GM19193 (cell line): ENCODE data around the gene VPS41.
A peak's percentile ranks its signal among the peaks of the same experiment; 100 is the strongest.

Source experiments
- POLR2A ChIP-seq: IDR thresholded peaks from 4 replicates; pipeline ENCODE4 v1.6.1; 2011; ENCODE audit not compliant: insufficient read depth, insufficient read length; ENCODE audit errors: extremely low read depth

Gene VPS41

DNA sequence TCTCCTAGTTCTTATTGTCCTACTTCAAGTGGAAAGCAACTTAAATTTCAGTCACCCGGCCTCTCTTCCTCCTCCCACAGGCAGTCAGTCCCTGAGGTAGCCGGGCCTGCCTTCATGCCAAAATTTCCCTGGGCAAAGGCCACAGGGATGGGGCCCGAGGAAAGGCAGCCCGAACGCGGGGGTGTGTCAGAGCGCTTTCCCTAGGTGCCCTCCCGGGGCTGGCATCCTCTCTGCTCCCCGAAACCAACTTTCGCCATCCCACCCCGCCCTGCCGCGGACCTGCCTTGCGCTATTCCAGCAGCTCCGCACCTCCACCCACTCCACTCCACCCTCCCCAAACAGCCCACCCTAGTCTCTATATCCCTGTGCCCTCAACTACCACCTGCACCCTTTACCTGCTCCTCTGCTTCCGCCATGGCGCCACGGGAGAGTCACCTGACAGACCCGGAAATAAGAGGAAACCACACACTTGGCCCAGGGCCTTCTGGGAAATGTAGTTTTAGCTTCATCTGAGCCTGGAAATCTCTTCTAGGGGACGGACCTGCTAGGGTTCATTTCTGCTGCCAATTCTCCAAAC is at the start of gene VPS41:
VPS41 (minus strand) TSS at position 433 of the 577 bp plus-strand sequence; CDS start at position 416, 17 bp downstream.
- TF ChIP-seq POLR2A, result peak; percentile 75

DNA sequence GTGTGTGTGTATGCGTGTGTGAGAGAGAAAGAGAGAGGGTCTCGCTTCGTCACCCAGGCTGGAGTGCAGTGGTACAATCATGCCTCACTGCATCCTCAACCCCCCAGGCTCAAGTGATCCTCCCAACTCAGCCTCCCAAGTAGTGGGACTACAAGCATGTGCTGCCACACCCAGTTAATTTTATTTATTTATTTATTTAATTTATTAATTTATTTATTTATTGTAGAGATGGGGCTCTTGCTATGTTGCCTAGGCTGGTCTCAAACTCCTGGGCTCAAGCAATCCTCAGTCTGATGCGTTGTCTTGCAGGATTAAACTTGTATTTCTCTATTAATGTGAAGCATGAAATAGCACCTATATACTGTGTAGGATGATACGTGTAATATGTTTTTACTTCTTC is 46.9 kb upstream of the VPS41 start:
- no peak for TF ChIP-seq POLR2A

DNA sequence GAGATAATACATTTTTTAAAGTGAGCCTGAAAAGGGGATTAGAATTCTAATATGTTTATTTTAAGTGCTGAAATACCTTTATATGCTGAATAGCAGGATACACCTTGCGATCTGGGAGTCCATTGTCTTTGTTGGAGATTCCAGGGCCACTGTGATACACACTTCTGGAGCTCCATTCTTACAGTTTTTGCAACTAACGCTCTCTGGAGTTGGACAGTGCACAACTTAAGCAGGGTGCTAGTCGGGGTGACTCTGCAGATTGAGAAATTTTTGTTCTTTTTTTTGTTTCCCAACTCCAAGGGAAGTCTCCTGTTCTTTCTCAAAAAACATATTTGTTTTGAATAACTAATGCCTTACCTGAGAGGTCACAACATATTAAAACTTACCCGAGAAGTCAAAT is 45.0 kb upstream of the VPS41 start:
- no peak for TF ChIP-seq POLR2A

DNA sequence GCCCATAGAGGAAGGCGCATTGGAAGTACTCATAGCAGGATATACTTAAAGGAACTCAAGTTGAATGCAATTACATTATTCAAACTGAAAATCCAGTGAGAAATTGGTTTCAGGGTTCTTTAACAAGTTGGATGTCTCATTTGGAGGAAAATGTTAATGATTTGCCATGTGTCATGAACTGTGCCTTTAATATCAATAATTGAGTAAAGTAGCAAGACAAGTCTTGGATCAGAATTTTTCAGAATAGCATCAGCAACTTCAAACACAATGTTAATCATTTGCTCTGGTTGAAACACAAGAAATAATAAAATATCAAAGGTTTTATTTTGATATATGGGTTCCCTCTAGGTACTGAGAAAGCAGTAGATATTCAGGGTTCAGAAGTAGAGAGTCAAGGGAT is 44.2 kb upstream of the VPS41 start:
- TF ChIP-seq POLR2A, result no peak

DNA sequence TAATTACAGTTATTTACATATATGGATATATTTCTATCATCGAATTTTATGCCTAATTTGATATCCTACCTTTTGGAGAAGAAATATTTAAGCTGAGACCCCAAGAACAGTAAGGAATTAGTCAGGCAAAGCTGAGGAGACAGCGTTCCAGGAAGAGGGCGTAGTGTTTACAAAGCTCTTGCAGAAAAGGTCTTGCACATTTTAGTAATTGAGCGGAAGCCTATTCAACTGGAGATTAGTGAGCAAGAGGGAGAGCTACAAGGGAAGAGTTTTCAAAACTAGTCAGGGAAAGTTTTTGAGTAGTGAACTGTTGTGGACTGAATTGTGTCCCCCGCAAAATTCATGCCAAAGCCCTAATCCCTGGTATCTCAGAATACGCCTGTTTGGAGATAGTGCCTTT is 42.2 kb upstream of the VPS41 start:
- no peak for TF ChIP-seq POLR2A

DNA sequence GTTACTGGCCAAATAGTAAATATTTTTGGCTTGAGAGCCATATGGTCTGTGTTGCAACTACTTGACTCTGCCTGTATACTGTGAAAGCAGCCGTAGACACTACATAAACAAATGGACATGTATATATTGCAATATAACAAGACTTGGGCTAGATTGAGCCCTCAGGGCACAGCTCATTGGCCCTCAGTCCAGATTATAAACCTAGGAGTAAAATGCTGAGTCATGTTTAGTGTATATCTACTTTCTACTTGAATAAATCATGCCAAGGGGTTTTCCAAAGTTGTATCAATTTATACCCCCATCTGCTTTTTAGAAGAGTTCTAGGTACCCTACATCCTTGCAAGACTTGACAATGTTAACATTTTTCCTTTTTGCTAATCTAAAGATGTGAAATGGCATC is 41.3 kb upstream of the VPS41 start:
- no peak for TF ChIP-seq POLR2A

DNA sequence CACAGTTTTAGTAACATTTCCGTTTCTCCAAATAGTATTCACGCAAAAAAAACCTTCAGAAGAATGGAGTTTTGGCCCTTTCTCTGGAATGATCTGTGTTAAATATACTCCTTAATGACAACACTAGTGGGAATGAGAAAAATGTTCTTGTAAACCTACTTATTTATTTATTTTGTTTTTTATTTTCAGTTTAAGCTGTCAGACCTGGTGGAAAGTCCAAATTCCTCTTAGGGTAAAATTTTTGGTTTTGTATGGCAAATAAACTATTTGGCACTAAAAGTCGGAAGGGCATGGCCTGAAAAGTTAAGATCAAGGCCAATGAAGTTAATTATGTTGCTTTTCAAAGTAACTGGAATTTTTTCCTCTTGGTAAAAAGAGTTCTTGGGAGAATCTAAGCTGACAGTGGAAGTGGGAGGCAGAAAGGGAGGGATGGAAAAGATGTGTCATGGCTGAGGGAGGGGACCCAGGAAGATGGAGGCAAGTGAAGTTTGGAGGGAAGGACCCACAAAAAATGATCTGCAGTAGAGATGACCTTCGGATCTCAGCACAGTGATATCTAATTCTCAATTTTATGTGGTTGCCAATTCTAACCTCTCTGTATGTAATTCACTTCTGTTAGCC is 33.5 kb upstream of the VPS41 start:
- TF ChIP-seq POLR2A, result no peak

DNA sequence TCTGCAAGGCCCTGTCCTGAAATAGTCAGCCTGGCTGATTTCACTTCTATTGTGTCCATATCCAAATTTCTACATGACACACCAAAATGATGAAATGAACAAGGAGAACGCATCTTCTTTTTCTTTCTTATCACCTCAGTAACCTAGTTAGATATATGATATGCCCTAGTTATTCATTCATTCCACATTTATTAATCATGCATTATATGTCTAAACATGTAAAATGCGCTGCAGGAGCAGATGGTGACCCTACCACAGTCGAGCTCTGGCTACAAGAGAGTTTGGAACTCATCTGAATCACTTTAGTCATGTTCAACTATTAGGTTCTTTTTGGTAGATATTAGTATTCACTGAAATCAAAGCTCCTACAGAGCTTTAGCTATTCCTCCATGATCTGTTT is 31.8 kb upstream of the VPS41 start:
- TF ChIP-seq POLR2A, result no peak

DNA sequence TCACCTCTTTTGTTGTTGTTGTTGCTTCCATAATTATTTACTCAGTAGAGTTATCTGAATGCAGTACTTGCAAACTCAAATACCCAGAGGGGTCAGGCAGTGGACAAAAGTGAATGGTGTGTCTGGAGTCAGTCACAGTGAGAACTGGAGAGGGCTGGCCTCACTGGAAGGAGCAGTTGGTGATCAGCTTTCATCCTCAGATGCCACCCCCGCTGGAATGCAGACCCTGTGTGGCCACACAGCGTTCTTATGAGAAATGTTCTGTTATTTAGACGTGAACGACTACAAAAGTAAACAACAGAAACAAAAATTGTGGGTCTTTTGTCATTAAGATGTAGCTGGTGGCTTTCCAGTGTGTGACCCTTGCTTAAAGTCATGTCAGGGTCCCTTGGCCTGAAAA is 29.6 kb upstream of the VPS41 start:
- no peak for TF ChIP-seq POLR2A

DNA sequence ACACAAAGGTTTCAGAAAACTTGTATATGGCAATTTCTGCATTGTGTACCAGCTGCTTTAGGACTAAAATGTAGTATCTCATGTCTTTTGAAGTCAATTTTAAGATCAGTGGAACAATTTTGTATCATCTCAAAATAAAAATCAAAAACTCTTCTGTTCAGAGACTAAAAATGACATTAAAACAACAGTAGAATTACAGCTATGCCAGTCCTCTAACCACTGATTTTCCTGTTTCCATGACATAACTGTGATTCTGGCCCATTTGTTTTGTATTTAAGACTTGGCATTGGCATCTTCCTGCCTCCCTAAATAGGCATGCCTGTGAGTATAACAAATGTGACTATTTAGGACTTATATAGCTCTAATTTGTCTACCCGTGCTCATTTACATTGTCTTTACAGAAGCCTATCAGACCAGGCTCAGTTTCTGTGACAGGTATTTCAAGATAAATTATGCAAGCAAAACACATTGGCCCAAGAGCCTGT is 29.1 kb upstream of the VPS41 start:
- TF ChIP-seq POLR2A, result no peak

DNA sequence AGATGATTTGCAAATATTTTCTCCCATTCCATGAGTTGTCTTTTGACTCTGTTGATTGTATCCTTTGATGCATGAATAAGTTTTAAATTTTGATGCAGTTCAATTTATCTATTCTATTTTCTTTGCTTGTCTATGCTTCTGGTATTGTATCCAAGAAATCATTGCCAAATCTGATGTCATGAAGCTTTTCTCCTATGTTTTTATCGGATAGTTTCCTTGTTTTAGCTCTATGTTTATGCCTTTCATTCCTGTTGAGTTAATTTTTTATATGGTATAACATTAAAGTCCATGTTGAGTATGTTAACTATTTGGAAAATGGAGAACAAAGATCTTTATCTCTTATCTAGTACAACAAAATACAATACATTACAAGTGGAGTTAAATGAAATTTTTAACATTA is 27.6 kb upstream of the VPS41 start:
- TF ChIP-seq POLR2A, result no peak

DNA sequence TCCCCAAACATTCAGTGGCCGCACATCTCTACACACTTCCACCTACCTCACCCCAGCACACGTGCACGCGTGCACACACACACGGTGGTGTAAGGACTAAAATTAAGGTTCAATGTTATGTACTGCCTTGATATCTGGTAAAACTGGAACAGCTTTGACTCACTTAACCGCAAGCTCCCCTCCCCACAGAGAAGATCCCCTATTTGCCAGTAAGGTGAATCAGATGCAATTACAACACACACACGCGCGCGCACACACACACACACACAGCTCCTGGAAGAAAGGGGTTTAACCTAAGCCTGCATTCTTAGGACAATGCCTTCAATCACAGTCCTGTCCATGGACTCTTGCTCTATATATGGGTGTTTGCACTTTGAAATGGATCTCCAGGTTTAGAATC is 25.5 kb upstream of the VPS41 start:
- no peak for TF ChIP-seq POLR2A

DNA sequence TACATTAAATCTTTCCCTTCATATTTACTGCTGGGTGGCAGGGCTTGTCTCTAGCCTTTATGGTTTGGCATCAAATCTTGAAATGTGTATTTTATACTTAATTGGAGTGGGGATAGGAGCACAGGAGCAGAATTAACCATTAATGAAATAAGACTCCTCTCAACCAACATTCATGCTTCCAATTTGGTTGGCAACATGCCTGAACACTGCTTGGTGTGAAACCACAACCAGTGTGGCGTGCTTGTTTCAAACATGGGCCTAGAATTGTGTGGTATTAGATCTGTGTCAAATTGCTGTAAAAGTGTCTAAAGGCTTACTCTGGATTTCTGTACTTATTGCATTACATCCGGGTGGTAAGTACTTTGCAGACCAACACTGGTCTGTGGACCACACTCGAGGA is 25.1 kb upstream of the VPS41 start:
- no peak for TF ChIP-seq POLR2A

DNA sequence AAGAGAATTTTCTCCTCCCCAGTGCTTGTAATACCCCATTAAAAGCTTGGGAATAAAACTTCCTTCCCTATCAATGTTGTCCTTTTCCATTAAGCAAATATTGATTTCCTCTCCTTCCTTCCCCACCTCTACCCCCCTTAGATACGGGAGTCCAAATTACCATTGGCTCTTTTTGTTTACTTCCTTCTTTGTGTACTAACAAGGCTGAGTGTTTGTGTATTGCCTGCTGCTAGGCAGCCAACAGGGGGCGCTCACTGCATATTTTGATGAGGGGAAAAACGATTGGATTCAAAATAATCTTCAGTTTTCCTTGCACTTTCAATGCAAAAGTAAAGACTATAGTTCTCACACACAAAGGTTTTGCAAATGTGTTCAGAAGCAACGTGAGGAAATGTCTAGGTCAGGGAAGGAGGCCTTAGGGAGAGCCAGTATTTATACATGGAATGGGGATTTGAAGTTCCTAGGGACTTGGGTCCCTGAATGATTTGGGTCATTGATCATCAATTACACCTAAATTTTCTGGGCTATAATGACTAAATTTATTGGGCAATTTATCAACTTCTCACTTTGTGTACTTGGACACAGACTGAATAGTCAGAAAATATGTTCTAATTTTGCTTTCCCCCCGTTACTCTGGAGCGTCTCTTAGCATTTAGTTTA is 23.6 kb upstream of the VPS41 start:
- TF ChIP-seq POLR2A, result no peak

DNA sequence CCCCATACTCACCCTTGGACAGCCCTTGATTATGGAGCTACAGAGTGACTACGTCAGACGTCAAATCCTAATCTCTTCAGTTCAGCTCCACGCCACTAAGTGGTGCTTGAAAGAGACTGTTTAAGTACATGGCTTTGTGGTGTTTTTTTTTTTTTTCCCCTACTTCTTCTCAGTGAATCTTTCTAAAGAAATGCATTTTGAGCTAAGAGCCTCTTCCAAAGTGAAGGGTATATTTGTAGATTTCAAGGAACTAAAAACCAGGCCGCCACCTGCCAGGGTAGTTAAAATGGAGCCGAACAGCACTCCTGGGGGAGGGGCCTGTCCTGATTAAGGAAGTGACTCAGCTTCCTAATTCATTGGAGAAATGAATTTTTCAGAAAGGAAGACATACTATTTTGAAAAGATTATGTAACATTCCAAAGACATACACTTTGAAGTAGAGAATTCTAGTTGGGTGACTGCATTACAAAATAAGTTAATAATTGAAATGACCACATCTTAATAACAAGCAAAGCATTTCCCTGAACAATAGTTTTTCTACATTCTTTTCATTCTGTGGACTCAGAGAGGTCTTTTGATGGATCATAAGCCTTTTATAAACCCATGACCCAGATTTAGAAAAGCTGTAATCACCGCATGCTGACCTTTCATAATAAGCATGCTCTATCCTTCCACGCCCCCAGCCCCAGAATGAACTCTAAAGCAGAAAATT is 20.6 kb upstream of the VPS41 start:
- TF ChIP-seq POLR2A, result no peak
